Activated T-helper 1 cell treated with anti-CD3 and anti-CD28 coated beads, Interleukin-2, amount 50 U/mL, for 16 hours (primary cell): ENCODE measurements around the gene TERT.
"Not testable (repeated sequence)": the region's sequence is repeated elsewhere in the genome, so short reads cannot be mapped to it uniquely, and the experiment has no call there.

Experiments
- DNase-seq, 2 donors: peaks; one replicate each; pipeline ENCODE4 v3.0.0-alpha.2; 2020; ENCODE audit warnings: low read depth in 1 of 2, low spot score in 1 of 2

Gene TERT

DNA sequence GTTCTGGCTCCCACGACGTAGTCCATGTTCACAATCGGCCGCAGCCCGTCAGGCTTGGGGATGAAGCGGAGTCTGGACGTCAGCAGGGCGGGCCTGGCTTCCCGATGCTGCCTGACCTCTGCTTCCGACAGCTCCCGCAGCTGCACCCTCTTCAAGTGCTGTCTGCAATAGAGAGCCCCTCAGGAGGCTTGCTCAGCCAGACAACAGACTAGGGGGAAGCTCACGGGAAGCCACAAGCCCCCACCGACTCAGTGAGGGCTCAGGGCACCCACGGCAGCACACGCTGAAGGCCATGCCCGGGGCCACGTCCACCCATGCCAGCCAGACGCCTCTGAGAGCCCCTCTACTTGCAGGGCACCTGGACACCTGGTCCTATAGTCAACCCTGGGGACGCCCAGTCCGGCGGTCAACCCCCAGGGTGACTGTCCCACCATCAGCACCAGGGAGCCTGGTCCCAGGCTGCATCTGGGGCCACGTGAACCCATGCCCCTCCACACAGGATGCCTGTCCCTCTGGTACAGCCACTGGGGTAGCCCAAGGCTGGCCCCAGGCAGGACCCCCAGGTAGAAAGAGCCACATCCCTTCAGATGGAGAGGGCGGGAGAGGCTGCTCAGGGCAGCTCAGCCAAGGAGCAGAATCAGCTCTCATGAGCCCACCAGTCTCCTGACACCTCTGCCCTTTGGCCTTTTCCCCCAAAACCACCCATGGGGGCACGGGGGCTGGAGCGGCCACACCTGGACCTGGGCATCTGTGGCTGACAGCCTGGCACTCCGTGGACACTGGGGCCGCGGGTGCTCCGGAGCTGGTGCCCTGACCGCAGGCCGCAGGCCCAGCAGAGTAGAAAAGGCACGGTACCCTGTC lies 14.5 kb downstream of the TERT start:
- no peak for DNase-seq

DNA sequence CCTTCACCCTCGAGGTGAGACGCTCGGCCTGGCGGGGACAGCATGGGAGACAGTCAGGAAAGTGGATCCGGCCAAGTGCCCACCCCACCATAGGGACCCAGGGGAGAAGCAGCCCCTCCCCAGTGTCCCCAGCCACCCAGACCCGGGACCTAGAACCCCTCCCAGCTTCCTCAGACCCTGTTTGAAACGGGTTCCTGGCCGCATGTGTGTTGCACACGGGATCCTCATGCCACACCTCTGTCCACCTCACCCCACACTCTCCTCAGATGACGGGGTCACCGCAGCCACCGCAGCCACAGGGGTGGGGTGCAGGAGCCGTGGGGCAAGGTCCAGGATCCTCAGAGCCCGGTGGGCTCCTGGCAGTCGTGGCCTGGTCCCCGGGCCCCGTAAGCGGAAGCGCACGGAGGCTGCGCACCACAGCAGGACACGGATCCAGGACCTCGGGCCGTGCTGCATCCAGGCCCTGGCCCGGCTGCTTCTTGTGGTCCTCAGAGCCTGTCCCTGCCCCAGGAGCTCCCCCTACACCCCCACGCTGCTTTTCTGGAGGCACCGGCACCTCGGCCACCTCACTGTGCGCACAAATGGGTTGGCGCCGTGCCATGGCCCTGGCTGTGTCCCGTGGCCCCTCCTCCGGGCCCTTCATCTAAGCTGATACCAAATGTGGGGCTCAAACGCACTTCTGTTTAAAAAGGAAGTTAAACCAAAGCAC lies 15.3 kb downstream of the TERT start:
- DNase-seq = no peak

- DNase-seq = no peak
Observed at GRCh38 chr5:1278656-1279442, 16.0 kb downstream of the TERT start.

DNA sequence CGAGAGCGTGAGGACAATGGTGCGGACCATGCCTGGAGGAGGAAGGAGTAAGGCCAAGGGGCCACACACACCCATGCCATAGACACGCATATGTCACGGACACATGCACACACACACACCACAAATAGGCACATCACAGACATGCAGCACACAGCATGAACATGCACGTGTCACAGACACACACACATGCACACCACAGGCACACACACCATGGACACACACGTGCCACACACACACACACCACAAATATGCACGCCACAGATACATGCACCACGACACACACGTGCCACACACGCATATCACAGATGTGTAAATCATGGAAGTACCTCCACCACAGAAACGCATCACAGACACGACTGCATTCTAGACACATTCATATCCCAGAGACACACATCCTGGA lies 16.7 kb downstream of the TERT start:
- no peak for DNase-seq

GRCh38 chr5:1277781-1278180 lies 17.1 kb downstream of the TERT start:
- no peak for DNase-seq

DNA sequence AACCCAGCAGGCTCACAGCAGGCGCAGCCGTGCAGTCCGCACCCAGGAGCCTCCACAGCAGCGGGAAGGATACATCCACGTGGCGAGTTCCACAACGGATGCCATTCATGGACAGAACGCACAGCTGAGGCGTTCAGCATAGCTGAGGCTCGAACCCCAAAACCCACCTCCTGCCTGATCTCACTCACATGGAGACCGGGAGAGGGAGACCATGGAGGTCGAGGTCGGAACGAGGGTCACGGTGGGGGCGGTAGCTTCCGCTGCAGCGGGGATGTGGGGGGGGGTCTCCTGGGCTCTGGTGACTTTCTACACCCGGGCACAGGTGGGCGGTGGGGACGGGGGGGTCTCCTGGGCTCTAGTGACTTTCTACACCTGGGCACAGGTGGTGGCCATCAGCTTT lies 17.5 kb downstream of the TERT start:
- DNase-seq = no peak

DNA sequence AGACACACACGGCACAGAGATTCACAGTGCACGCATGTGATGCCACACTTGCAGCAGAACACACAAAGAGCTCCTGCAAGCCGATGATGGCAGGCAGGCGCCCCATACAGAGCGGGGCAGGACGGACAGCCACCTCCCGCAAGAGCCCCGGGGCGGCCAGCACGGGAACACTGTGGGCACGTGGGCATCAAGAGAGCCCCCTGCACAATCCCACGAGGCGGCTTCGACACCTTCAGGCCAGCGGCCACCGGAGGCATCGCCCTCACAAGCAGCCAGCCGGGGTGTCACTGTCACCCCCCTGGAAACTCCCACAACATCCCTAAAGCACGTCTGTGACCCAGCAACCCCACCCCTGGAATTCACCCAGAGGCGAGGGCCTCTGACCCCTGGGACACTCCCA lies 17.9 kb downstream of the TERT start:
- DNase-seq = no peak

DNA sequence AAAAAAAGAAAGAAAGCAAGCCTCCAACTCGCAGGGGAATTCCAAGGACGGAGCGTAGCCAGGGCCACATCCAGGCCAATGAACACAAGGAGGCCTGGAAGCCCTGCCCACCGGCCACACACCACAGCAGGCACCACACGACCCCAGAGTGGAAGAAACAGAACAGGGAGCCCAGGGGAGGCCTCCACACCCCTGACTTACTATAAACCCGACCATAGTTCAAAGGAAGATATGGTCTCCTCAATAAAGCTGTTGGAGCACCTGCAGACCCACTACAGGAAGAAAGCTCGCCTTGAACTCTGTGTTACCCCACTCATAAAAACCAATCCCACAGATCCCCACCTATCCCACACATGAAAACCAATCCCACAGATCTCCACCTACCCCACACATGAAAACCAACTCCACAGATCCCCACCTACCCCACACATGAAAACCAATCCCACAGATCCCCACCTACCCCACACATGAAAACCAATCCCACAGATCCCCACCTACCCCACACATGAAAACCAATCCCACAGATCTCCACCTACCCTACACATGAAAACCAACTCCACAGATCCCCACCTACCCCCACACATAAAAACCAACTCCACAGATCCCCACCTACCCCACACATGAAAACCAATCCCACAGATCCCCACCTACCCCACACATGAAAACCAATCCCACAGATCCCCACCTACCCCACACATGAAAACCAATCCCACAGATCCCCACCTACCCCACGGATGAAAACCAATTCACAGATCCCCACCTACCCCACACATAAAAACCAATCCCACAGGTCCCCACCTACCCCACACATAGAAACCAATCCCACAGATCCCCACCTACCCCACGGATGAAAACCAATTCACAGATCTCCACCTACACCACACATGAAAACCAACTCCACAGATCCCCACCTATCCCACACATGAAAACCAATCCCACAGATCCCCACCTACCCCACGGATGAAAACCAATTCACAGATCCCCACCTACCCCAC lies 19.2 kb downstream of the TERT start:
- not testable (repeated sequence) for DNase-seq

- no peak for DNase-seq
Observed at GRCh38 chr5:1274471-1274870, 20.4 kb downstream of the TERT start.

DNA sequence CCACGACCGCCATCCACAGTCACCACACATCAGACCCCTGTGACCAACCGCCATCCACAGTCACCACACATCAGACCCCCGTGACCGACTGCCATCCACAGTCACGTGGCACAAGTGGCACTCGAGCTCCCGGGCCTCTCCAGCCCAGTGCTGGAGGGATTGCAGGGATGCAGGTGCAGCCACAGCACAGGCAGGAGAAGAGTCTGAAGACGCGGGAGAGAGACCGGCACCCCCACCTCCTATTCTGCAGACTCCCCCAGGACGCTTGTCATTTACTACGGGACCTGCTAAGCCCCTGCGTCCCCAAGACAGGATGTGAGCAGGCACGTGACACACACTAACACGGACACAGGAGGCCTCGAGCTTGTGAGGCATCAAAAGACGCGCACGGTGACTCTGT lies 21.1 kb downstream of the TERT start:
- no peak for DNase-seq

GRCh38 chr5:1272201-1272600 lies 22.7 kb downstream of the TERT start:
- DNase-seq = no peak

- DNase-seq = no peak
Observed at GRCh38 chr5:1270933-1271914, 23.6 kb downstream of the TERT start.

DNA sequence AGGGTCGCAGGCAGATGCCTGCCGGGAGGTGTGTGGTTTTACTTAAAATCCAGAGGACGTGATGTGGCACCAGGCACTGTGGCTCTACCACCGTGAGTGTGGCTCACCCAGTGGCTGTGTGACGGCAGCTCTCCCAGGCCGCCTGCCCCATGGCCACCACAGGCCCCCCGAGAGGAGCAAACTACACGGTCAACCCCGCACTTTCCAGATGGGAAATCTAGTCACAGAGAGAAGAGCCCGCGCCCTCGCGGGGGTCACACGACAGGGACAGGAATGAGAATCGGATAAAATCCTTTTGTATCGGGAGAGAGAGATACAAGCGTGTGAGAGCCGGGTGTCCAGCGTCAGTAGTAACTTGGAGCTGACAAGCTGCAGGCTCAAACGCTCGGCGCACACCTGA lies 24.4 kb downstream of the TERT start:
- DNase-seq = no peak

DNA sequence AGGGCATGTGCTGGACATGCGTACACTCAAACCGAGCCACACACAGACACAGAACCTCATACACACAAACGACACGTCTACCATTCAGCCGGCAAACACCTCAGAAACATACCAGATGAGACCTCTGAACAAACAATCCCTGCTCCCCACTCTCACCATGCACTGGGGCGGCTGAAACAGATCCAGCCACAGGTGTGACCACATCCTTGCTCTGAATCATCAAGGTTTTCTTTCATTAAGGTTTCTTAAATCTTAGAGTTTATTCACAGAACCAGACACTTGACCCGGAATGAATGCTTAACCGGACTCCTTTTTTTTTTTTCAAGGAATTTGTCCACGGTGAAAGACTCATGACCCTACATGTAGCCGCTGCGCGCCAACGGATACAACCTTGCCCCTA lies 26.2 kb downstream of the TERT start:
- DNase-seq = no peak

DNA sequence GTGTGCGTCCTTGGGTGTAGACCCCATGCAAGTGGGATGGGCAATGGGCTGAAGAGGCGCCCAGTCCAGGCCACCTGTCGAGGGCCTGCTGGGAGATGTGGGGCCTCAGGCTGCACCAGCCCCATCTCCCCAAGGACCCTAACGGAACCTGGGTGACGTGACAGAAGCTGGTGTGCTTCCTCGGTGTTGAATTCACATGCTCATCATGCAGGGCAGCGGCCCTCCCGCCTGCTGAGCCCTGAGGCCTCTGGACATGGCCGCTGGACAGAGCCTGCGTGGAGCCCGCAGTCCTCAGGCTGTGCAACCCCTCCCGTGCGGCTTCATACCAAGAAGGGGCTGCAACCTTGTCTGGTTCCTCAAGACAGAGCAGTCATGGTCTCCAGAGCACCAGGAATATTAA lies 26.8 kb downstream of the TERT start:
- DNase-seq = no peak

- not testable (repeated sequence) for DNase-seq
Observed at GRCh38 chr5:1267464-1267863, 27.4 kb downstream of the TERT start.

GRCh38 chr5:1266791-1267190 lies 28.1 kb downstream of the TERT start:
- no peak for DNase-seq

- no peak for DNase-seq
Observed at GRCh38 chr5:1265461-1266455, 29.1 kb downstream of the TERT start.
